AG04450 (cell line): ENCODE results near the gene CHRNA9. TPM values are rescaled to one million over a fixed set of nuclear protein-coding genes. Genes with fewer than 3 reads are reported as not detected.

Experiments
- CTCF ChIA-PET: fragments of 300-600, 350-600 bp; formaldehyde crosslinking; extraction: SDS; loops from one replicate; lab custom pipeline; 2022; ENCODE audit warnings: antibody characterized with exemption, inconsistent platforms; lab: Charles Lee
- POLR2A ChIA-PET: fragments of 350-600 bp; formaldehyde crosslinking; extraction: SDS; loops from one replicate; lab custom pipeline; 2021; ENCODE audit warnings: antibody characterized with exemption, inconsistent platforms; lab: Yijun Ruan, JAX
- DNase-seq: peaks from one replicate; pipeline ENCODE4 v3.0.0-alpha.2; 2011; ENCODE audit warnings: low read depth, low spot score
- H3K27ac ChIP-seq: one replicate; pipeline ENCODE4 v1.5.1; 2012; ENCODE audit warnings: low read depth, low read length, control low read depth
- H3K27me3 ChIP-seq: one replicate; pipeline ENCODE4 v1.6.0; 2012; ENCODE audit warnings: low read length; ENCODE audit not compliant: control insufficient read depth, insufficient read depth
- H3K4me3 ChIP-seq: 2 replicates; pipeline ENCODE4 v1.5.1; 2011; ENCODE audit warnings: mild to moderate bottlenecking, low read depth, low read length, control low read depth
- H3K9me3 ChIP-seq: 2 replicates; pipeline ENCODE4 v1.5.1; 2012; ENCODE audit warnings: low read length; ENCODE audit not compliant: control insufficient read depth, insufficient read depth
- CTCF ChIP-seq: IDR thresholded peaks from 2 replicates; pipeline ENCODE4 v1.5.1; 2011; ENCODE audit warnings: low read depth, low read length, control low read depth, inconsistent platforms
- polyA plus RNA-seq: library from polyadenylated mRNA; depleted of rRNA; stranded (reverse); fragments of >200 nt; gene quantifications from 2 replicates; pipeline ENCODE4 v1.2.3, GENCODE V29; 2011

CHRNA9 gene
- polyA plus RNA-seq, 1 experiment = 0.07 TPM

DNA sequence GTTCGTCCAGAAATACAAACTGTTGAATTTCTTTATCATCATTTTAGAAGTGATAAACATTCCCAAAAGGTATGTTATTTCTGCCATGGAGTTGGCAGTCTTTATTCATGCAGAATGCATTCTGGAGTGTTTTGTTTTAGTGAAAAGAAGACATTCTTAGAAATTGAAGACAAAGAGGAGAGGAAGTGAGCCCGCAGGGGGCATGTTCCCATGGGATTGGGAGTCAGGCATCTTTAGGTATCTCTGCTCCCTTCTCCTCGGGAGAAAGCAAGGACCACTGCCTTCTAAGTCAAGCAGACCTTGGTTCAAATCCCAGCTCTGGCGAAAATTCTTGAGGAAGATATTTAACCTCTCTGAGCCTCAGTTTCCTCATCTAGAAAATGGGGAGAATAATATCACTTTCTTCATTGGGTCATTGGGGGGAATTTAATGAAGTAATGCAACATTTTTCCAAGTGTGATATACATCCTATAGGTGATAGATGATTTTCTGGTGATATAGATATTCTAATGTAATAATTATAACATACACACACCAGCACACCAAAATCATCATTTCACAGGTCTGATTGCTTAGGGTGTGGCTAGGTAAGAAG lies 26.5 kb upstream of the CHRNA9 start:
- CTCF ChIA-PET = interaction anchor here (0.9 to 2.1 kb wide), 3 partner anchors 123 to 159 kb away, joined by 4 to 6 read pairs (median 4); no protein-coding TSS in a partner anchor
- DNase-seq = no peak
- POLR2A ChIA-PET = interaction anchor here (1.0 kb wide), 1 partner anchor 251 kb away, joined by 3 read pairs; no protein-coding TSS in a partner anchor
- Histone ChIP-seq H3K9me3 (peaks cover 3% of the 10 kb centered on the region; the same call in 1 of the 2 replicates), H3K27me3 (no peaks in the 10 kb centered on the region), H3K27ac (no peak overlapping the region), H3K4me3 (no peak overlapping the region)
- TF ChIP-seq CTCF = no peak

DNA sequence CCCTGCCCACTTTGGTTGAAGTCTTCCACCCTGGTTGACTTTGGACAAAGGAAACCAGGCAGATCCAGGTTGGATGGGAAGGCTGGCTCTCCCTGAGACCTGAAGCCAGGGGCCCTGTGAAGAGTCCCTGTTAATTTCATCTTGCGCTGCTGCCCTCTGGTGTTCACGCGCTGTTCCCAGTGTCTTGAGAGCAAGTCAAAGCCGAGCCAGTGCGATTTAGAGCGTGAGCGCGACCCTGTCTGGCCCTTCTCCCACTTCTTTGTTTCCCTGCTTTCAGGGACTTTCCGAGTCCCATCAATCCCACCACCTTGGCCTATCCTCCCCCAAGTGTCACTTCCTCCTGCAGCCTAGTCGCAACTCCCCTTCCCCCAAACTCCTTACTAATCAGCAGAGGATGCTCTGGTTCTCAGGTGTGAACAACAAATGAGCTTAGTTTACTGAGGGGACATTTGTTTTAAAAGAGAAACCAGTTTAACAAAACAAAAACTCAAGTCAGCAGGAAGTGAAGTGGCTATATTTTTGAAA lies 25.8 kb upstream of the CHRNA9 start:
- CTCF ChIA-PET = interaction anchor here (0.5 to 3.1 kb wide), 39 partner anchors 9 to 270 kb away, joined by 3 to 30 read pairs (median 4); partner anchors contain the start of genes CHRNA9 and N4BP2
- H3K27ac ChIP-seq = no peak overlapping the region
- TF ChIP-seq CTCF = peak; percentile 89
- H3K27me3 ChIP-seq = no peaks in the 10 kb centered on the region
- DNase-seq = peak; percentile 56
- peaks cover 3% of the 10 kb centered on the region; the same call in 1 of the 2 replicates for H3K9me3 ChIP-seq
- POLR2A ChIA-PET = interaction anchor here (0.7 kb wide), 1 partner anchor 110 kb away, joined by 3 read pairs; no protein-coding TSS in a partner anchor
- H3K4me3 ChIP-seq = peak overlapping the region; percentile 29

DNA sequence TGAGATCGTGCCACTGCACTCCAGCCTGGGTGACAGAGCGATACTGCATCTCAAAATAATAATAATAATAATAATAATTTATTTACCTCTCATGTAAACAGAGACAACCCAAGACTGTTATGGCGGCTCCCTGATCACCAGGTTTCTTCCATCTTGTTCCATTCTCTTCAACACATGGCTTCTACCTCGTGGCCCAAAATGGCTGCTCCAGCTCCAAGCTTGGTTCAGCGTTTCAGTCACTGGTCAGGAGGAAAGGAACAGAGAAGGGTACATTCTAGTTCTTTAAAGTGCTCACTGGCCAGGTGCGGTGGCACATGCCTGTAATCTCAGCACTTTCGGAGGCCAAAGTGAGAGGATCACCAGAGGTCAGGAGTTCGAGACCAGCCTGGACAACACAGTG lies 24.9 kb upstream of the CHRNA9 start:
- Histone ChIP-seq H3K27me3 (no peaks in the 10 kb centered on the region), H3K9me3 (no peaks in the 10 kb centered on the region), H3K27ac (no peak overlapping the region), H3K4me3 (no peak overlapping the region)
- ChIA-PET POLR2A (no interaction called here), CTCF (interaction anchor here (0.6 to 3.1 kb wide), 12 partner anchors 11 to 255 kb away, joined by 3 to 30 read pairs (median 4); partner anchors contain the start of gene N4BP2)
- no peak for DNase-seq
- TF ChIP-seq CTCF = no peak

- Histone ChIP-seq H3K4me3 (no peak overlapping the region), H3K27me3 (no peaks in the 10 kb centered on the region), H3K9me3 (no peaks in the 10 kb centered on the region), H3K27ac (no peak overlapping the region)
- no peak for DNase-seq
- no peak for TF ChIP-seq CTCF
- ChIA-PET CTCF (interaction anchor here (0.9 to 3.1 kb wide), 5 partner anchors 10 to 334 kb away, joined by 3 to 30 read pairs (median 4); no protein-coding TSS in a partner anchor), POLR2A (no interaction called here)
These were observed 23.3 kb upstream of the CHRNA9 start for GRCh38 chr4:40311811-40312346.

DNA sequence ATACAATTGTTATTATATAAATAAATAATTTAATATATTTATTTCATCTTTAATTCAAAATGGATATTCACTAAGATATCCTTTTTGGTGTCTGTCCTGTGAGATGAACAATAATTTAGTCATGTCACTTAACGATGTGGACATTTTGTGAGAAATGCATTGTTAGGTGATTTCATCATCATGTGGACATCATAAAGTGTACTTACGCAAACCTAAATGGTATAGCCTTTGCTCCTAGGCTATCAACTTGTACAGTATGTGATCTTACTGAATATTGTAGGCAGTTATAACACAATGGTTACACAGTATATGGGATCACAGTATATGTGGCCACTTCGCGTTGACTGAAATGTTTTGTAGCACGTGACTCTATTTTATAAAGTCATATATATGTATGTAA lies 20.2 kb upstream of the CHRNA9 start:
- no peak for TF ChIP-seq CTCF
- POLR2A ChIA-PET = no interaction called here
- CTCF ChIA-PET = no interaction called here
- H3K27ac ChIP-seq = no peak overlapping the region
- H3K27me3 ChIP-seq = no peaks in the 10 kb centered on the region
- H3K4me3 ChIP-seq = no peak overlapping the region
- no peak for DNase-seq
- no peaks in the 10 kb centered on the region for H3K9me3 ChIP-seq
